GM20000 (cell line): ENCODE data around the gene PPFIA3.
"Not testable (repeated sequence)": the region's sequence is repeated elsewhere in the genome, so short reads cannot be mapped to it uniquely, and the experiment has no call there.

Experiments used
- DNase-seq: peaks from one replicate; pipeline ENCODE4 v3.0.0; 2012; ENCODE audit warnings: low spot score
- CTCF ChIP-seq: IDR thresholded peaks from 2 replicates; pipeline ENCODE4 v1.5.1; 2012; ENCODE audit warnings: mild to moderate bottlenecking, control low read depth; ENCODE audit errors: extremely low read depth, missing control alignments

PPFIA3 gene

GRCh38 chr19:49119411-49120324 lies at the start of gene PPFIA3:
Gene PPFIA3 (plus strand): TSS chr19:49119544. CDS start chr19:49127874, 8,330 bp downstream.
- no peak for TF ChIP-seq CTCF
- no peak for DNase-seq

GRCh38 chr19:49070416-49070815 lies 48.9 kb upstream of the PPFIA3 start:
- DNase-seq = peak; percentile 13
- no peak for TF ChIP-seq CTCF

- no peak for TF ChIP-seq CTCF
Measured at GRCh38 chr19:49071860-49072547, 47.3 kb upstream of the PPFIA3 start.

GRCh38 chr19:49073514-49074378 lies 45.6 kb upstream of the PPFIA3 start:
- no peak for TF ChIP-seq CTCF
- peak; percentile 41 for DNase-seq

More at GRCh38 chr19:49071860-49072547, 47.3 kb upstream of the PPFIA3 start:
- DNase-seq = peak; percentile 40

GRCh38 chr19:49074869-49075268 lies 44.5 kb upstream of the PPFIA3 start:
- peak; percentile 51 for TF ChIP-seq CTCF
- DNase-seq = not testable (repeated sequence)

- DNase-seq = no peak
- no peak for TF ChIP-seq CTCF
Measured at GRCh38 chr19:49080392-49080791, 39.0 kb upstream of the PPFIA3 start.

GRCh38 chr19:49081273-49081672 lies 38.1 kb upstream of the PPFIA3 start:
- no peak for DNase-seq
- no peak for TF ChIP-seq CTCF
